Suprapubic skin (tissue), 4 donors: ENCODE measurements around the gene CCL13.

Experiments
- POLR2A ChIP-seq, 2 donors: fragments of 450-650 bp; IDR thresholded peaks; one replicate each; pipeline ENCODE4 v1.6.1; 2017; ENCODE audit warnings: antibody characterized with exemption in 2 of 2, mild to moderate bottlenecking in 2 of 2, moderate library complexity in 2 of 2
- POLR2AphosphoS5 ChIP-seq, 3 donors: sonication (generic); formaldehyde crosslinking; IDR thresholded peaks; one replicate each; pipeline ENCODE4 v1.6.1; 2017; ENCODE audit warnings: antibody characterized with exemption in 3 of 3
- TF ChIP-seq, protein P1 (sequence below), 2 donors: fragments of 200-600 bp in 1 of 2; fragments of 450-650 bp in 1 of 2; sonication (generic) in 1 of 2; IDR thresholded peaks; one replicate each; pipeline ENCODE4 v1.5.1; 2016 to 2019; ENCODE audit warnings: antibody characterized with exemption in 2 of 2, mild to moderate bottlenecking in 1 of 2, moderate library complexity in 1 of 2

DNA sequence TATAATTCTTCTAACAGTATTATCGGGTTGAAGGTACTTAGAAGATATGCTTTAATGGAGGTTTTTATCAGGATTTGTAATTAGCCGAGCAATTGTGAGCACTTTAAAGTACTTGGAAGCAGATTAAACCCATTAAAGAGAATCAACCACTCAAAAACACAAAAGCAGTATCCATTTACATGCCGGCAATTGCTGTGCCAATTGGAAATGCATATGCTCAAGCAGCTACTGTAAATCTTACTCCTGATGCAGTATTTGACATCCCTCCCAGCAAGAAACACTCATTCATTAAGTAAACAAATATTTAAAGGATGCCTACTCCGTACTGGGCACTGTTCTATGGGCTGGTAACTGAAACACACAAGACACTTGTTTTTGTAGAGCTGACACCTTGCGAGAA is 18.2 kb downstream of the CCL13 start:
- TF ChIP-seq POLR2AphosphoS5 (IDR thresholded peaks at IDR 0.05) (no peak), POLR2A (IDR thresholded peaks at IDR 0.05) (no peak)
- TF ChIP-seq, protein P1, sequence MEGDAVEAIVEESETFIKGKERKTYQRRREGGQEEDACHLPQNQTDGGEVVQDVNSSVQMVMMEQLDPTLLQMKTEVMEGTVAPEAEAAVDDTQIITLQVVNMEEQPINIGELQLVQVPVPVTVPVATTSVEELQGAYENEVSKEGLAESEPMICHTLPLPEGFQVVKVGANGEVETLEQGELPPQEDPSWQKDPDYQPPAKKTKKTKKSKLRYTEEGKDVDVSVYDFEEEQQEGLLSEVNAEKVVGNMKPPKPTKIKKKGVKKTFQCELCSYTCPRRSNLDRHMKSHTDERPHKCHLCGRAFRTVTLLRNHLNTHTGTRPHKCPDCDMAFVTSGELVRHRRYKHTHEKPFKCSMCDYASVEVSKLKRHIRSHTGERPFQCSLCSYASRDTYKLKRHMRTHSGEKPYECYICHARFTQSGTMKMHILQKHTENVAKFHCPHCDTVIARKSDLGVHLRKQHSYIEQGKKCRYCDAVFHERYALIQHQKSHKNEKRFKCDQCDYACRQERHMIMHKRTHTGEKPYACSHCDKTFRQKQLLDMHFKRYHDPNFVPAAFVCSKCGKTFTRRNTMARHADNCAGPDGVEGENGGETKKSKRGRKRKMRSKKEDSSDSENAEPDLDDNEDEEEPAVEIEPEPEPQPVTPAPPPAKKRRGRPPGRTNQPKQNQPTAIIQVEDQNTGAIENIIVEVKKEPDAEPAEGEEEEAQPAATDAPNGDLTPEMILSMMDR (IDR thresholded peaks at IDR 0.05) = no peak
